Ectodermal cell (in vitro differentiated cells): ENCODE results near the gene ADGRG2.
"Not testable (repeated sequence)": the region's sequence is repeated elsewhere in the genome, so short reads cannot be mapped to it uniquely, and the experiment has no call there.

Source experiments
- H3K27ac ChIP-seq: 2 replicates; pipeline ENCODE4 v1.7.0; 2013; ENCODE audit warnings: mild to moderate bottlenecking, low read depth, low read length; ENCODE audit not compliant: insufficient read depth, poor library complexity, severe bottlenecking
- H3K27me3 ChIP-seq: 2 replicates; pipeline ENCODE4 v1.7.0; 2013; ENCODE audit warnings: mild to moderate bottlenecking, low read length; ENCODE audit not compliant: insufficient read depth, control insufficient read depth, poor library complexity, severe bottlenecking
- H3K36me3 ChIP-seq: one replicate; pipeline ENCODE4 v1.7.0; 2013; ENCODE audit warnings: low read length; ENCODE audit not compliant: control insufficient read depth, insufficient read depth
- H3K4me1 ChIP-seq: one replicate; pipeline ENCODE4 v1.7.0; 2013; ENCODE audit warnings: low read length; ENCODE audit not compliant: control insufficient read depth, insufficient read depth
- H3K4me3 ChIP-seq: 2 replicates; pipeline ENCODE4 v1.7.0; 2013; ENCODE audit warnings: low read depth, low read length, control low read depth; ENCODE audit not compliant: insufficient read depth
- H3K9me3 ChIP-seq: 2 replicates; pipeline ENCODE4 v1.7.0; 2013; ENCODE audit warnings: mild to moderate bottlenecking, low read length, moderate library complexity; ENCODE audit not compliant: control insufficient read depth
- WGBS, 2 experiments: methylation state at CpG; one replicate each; pipeline ENCODE4 v1.1.7; 2013; ENCODE audit warnings: missing lambda C conversion rate in 2 of 2; 5-methylcytosine and 5-hydroxymethylcytosine counted together

ADGRG2 gene

DNA sequence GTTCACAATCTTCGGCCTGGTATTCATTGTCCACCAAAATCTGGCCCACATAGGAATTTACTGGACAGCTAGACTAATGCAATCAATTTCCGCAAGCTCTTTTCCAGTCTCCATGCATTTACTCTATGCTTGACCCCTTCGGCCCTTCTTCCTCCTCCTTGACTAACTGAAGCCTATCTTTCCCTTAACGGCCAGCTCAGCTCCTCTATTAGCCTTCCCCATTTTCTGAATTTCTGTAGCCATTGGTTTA is 137.2 kb downstream of the ADGRG2 start:
- peak overlapping the region; percentile 65 for H3K4me3 ChIP-seq
- no peaks in the 10 kb centered on the region for H3K4me1 ChIP-seq
- WGBS, 2 experiments = 16 to 21% methylated on average over 4 of the region's 4 CpGs
- no peaks in the 10 kb centered on the region for H3K9me3 ChIP-seq
- no peaks in the 10 kb centered on the region for H3K36me3 ChIP-seq
- H3K27ac ChIP-seq = no peak overlapping the region
- H3K27me3 ChIP-seq = no peaks in the 10 kb centered on the region

DNA sequence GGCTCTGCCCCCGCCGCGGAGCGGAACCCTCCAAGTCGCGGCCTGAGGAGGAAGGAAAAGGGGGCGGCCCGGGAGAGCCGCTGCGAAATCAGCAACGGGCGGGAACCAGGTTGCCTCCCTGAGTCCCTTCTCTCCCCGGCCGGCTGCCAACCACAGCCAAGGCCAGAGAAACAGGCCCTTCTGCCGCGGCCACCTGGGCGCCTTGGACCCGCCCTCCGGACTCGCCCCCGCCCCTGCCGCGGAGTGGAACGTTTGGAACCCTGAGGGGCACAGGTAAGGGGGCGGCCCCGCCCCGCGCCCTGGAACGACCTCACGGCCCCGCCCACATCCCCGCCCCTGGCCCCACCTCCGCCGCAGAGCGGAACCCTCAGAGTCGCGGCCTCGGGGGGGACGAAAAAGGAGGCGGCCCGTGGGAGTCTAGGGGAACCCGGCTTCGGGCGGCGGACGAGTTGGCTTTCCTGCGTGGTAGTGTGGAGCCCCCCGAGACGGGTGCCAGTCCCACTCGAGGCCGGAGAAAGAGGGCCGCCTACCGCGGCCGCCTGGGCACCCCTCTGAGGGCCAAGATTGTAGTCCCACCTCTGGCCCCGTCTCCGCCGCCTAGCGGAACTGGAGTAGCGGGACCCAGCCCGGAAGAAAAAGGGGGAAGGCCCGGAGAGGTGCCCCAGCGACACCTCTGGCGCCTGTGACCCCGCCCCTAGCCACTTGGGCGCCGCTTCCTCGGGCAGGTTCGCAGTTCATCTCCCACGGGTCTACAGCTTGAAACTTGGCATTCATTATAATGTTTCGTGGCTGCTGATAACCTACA is 137.7 kb downstream of the ADGRG2 start:
- no peaks in the 10 kb centered on the region for H3K4me1 ChIP-seq
- peak overlapping the region; percentile 65 for H3K4me3 ChIP-seq
- no peak overlapping the region for H3K27ac ChIP-seq
- H3K9me3 ChIP-seq = no peaks in the 10 kb centered on the region
- H3K27me3 ChIP-seq = no peaks in the 10 kb centered on the region
- H3K36me3 ChIP-seq = no peaks in the 10 kb centered on the region
- WGBS, 2 experiments = 0% methylated on average over 71 of the region's 71 CpGs

DNA sequence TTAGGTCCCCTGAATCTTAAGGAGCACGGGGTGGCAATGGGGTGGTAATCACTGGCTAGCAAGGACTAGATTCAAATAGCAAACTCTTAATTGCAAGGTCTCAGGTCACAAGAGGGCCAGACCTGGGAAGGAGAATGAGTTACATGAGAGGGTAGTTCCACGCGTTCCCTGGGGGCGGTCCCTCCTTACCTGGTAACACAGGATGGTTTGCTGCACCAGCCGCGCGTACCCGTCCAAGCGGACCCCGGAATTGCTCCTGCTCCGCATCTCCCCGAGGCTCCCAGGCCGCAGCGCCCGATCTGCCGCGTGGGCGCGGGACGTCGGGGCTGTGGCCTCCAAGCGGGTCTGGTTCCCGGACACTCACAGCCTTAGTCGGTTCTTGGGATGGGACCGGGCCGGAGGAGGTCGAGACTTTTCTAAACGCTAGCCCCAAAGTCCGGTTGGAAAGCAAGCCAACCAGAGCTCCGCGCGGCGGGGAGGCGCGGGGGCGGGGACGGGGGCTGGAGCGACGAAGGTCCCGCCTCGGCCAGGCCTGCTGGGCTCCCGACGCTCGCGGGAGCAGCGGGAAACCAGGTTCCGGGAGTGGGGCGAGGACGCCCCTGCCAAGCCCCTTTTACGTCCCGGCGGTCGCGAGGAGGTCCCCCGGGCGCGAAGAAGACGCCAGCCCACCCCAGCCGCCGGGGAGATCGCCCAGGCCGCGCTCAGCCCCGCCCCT is 138.4 kb downstream of the ADGRG2 start, which contains the start of gene PHKA2:
PHKA2 (minus strand) TSS at position 449 of the 715 bp plus-strand sequence; CDS start at position 267, 182 bp downstream.
- no peaks in the 10 kb centered on the region for H3K36me3 ChIP-seq
- H3K4me1 ChIP-seq = no peaks in the 10 kb centered on the region
- H3K9me3 ChIP-seq = no peaks in the 10 kb centered on the region
- 0% methylated on average over 64 of the region's 64 CpGs for WGBS, 2 experiments
- H3K27ac ChIP-seq = no peak within 1 kb of the TSS
- peak within 1 kb of the TSS; percentile 65 for H3K4me3 ChIP-seq
- H3K27me3 ChIP-seq = no peaks in the 10 kb centered on the region

DNA sequence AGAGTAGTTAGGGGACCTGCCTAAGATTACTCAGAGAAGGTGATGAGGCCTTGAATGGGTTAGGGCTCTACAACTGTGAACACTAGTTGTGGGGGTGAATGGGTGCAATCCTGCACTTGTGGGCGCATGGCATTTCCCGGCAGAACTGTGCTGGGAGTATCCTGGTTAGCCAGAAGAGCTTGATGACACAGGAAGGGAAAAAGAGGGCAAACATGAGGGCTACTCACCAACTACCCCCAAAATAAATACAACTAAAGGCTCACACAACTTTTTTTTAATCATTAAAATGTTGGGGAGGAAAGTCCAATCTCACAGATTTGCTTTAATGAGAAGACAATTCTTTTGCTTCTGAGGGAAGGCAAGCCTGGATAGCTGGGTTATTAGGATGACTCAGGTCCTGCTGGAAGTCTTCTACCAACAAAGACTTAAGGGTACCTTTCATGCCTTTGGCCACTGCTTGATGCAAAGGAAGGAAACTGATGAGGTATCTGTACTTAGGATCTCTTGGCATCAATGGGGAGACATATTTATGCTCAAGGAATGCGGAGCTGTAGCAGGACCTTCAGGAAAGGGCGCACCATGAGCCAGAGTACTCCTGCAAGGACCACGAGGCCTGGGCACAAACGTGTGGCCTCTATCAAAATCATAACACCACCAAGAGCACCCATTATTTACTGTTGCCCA is 141.0 kb downstream of the ADGRG2 start:
- Histone ChIP-seq H3K4me1 (no peaks in the 10 kb centered on the region), H3K9me3 (no peaks in the 10 kb centered on the region), H3K36me3 (no peaks in the 10 kb centered on the region), H3K4me3 (no peak overlapping the region), H3K27ac (no peak overlapping the region), H3K27me3 (no peaks in the 10 kb centered on the region)
- WGBS, 2 experiments = 83 to 90% methylated on average over 6 of the region's 6 CpGs

DNA sequence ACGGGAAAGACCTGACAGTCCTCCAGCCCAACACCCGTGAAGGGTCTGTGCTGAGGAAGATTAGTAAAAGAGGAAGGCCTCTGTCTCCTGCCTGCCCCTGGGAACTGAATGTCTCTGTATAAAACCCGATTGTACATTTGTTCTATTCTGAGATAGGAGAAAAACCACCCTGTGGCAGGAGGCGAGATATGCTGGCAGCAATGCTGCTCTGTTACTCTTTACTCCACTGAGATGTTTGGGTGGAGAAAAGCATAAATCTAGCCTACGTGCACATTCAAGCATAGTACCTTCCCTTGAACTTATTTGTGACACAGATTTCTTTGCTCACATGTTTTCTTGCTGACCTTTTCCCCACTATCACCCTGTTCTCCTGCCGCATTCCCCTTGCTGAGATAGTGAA is 142.0 kb downstream of the ADGRG2 start:
- not testable (repeated sequence) for H3K27me3 ChIP-seq, H3K4me1 ChIP-seq, H3K9me3 ChIP-seq

DNA sequence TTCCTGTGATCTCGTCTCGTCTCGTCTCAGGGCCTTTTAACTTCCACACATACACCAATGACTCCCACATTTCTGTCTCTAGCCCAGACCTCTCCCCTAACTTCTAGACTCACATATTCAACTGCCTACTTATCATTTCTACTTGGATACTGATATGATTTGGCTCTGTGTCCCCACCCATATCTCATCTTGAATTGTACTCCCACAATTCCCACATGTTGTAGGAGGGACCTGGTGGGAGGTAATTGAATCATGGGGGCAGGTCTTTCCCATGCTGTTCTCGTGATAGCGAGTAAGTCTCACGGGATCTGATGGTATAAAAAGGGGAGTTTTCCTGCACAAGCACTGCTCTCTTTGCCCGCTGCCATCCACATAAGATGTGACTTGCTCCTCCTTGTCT is 147.3 kb downstream of the ADGRG2 start:
- WGBS, 2 experiments = 89 to 93% methylated on average over 7 of the region's 7 CpGs

More for the DNA sequence above, 142.0 kb downstream of the ADGRG2 start:
- not testable (repeated sequence) for H3K36me3 ChIP-seq, H3K27ac ChIP-seq, H3K4me3 ChIP-seq
- 73 to 80% methylated on average over 5 to 6 of the region's 6 CpGs for WGBS, 2 experiments

DNA sequence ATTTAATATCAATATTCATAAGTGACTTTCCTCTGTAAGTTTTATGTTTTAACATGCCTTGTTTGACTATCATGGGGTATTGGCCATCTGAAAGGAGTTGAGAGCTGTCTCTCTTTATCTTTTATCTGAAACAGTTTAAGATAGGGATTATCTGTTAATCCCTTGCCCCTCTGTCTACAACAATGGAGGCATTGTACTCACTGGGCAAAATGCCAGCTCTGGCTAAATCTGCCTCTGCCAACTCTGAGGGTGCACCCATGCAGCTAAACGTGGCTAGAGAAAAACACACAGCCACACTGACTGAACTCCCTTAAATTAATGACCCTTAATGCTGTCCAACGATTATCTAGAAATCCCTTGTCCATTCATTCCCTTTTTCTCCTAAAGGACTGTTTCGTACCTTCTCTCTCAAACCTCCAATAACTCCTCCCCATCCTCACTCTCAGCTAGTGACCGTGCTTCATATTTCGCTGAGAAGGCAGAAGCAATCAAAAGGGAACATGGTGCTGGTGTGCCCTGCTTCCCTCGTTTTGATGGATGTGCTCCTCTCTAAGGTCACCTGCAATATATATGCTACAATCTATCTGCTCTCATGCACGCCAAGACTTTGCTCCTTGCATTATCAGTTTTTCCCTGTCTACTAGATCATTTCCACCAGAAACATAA is 148.6 kb downstream of the ADGRG2 start:
- WGBS, 2 experiments = 90 to 92% methylated on average over 7 of the region's 7 CpGs
- Histone ChIP-seq H3K27ac (no peak overlapping the region), H3K9me3 (no peaks in the 10 kb centered on the region), H3K36me3 (no peaks in the 10 kb centered on the region), H3K27me3 (no peaks in the 10 kb centered on the region), H3K4me1 (no peaks in the 10 kb centered on the region), H3K4me3 (no peak overlapping the region)

More for the DNA sequence above, 147.3 kb downstream of the ADGRG2 start:
- no peaks in the 10 kb centered on the region for H3K4me1 ChIP-seq
- no peaks in the 10 kb centered on the region for H3K27me3 ChIP-seq
- no peak overlapping the region for H3K4me3 ChIP-seq
- no peak overlapping the region for H3K27ac ChIP-seq
- no peaks in the 10 kb centered on the region for H3K9me3 ChIP-seq
- H3K36me3 ChIP-seq = no peaks in the 10 kb centered on the region

DNA sequence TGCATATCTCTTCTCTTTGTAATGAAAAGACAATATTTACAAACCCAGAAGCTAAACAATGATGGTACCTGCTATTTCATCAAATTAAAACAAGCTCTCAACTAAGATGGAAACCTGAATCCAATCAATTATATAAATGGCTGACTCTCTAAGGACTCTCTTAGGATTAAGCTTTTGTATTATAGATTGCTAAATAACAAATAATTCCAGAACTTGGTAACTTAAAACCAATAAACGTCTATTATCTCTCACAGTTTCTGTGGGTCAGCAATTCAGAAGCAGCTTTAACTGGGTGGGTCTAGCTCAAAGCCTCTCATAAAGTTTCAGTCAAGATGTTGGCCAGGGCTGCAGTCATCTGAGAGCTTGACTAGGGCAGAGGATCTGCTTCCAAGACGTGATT is 150.8 kb downstream of the ADGRG2 start:
- Histone ChIP-seq H3K4me3 (no peak overlapping the region), H3K4me1 (no peaks in the 10 kb centered on the region), H3K27ac (no peak overlapping the region), H3K27me3 (no peaks in the 10 kb centered on the region), H3K36me3 (no peaks in the 10 kb centered on the region), H3K9me3 (no peaks in the 10 kb centered on the region)
- 95 to 100% methylated on average over 1 to 2 of the region's 2 CpGs for WGBS, 2 experiments

DNA sequence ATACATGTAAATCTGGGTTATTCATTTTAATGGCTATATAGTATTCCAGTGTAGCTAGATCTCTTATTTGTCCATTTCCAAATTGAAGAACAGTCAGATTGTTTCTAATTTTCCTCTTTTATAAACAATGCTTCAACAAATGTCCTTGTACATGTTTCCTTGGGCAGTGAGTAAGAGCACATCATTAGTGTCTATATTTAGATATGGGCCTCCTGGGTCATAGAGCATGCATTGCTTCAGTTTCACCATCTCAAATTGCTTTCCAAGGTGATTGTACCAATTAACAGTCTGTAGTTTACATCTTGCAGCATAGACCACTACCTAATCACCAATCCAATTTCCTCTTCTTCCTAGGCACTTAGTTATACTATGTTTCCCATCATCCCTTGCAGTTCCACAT is 151.8 kb downstream of the ADGRG2 start:
- no peaks in the 10 kb centered on the region for H3K36me3 ChIP-seq
- H3K4me3 ChIP-seq = no peak overlapping the region
- H3K4me1 ChIP-seq = no peaks in the 10 kb centered on the region
- H3K27ac ChIP-seq = no peak overlapping the region
- no peaks in the 10 kb centered on the region for H3K27me3 ChIP-seq
- no peaks in the 10 kb centered on the region for H3K9me3 ChIP-seq

DNA sequence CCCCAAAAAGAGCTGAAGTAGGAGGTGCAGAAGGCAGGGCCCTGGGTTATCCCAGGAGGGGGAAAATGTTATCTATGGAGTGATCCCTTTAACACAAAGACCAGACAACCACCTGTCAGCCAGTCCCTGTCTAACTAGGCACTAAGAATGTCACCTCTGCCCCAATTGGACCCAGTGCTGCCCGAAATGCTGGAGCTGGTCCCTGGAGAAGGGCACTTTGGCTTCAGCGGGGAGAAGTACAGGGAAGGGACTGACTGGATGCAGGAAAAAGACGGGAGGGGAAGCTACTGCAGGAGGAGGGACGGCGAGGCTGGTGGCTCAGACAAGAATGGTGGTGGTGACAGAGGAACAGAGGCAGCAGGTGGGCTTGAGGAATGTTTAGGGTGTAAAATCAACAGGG is 155.6 kb downstream of the ADGRG2 start:
- no peaks in the 10 kb centered on the region for H3K27me3 ChIP-seq
- H3K4me3 ChIP-seq = no peak overlapping the region
- no peak overlapping the region for H3K27ac ChIP-seq
- no peaks in the 10 kb centered on the region for H3K4me1 ChIP-seq
- no peaks in the 10 kb centered on the region for H3K36me3 ChIP-seq
- H3K9me3 ChIP-seq = no peaks in the 10 kb centered on the region
- 86 to 87% methylated on average over 5 of the region's 5 CpGs for WGBS, 2 experiments
